Ectodermal cell (in vitro differentiated cells): ENCODE measurements around the gene RSRC1.

ENCODE experiments used
- H3K27ac ChIP-seq: 2 replicates; pipeline ENCODE4 v1.7.0; 2013; ENCODE audit warnings: mild to moderate bottlenecking, low read depth, low read length; ENCODE audit not compliant: insufficient read depth, poor library complexity, severe bottlenecking
- H3K27me3 ChIP-seq: 2 replicates; pipeline ENCODE4 v1.7.0; 2013; ENCODE audit warnings: mild to moderate bottlenecking, low read length; ENCODE audit not compliant: insufficient read depth, control insufficient read depth, poor library complexity, severe bottlenecking
- H3K36me3 ChIP-seq: one replicate; pipeline ENCODE4 v1.7.0; 2013; ENCODE audit warnings: low read length; ENCODE audit not compliant: control insufficient read depth, insufficient read depth
- H3K4me1 ChIP-seq: one replicate; pipeline ENCODE4 v1.7.0; 2013; ENCODE audit warnings: low read length; ENCODE audit not compliant: control insufficient read depth, insufficient read depth
- H3K4me3 ChIP-seq: 2 replicates; pipeline ENCODE4 v1.7.0; 2013; ENCODE audit warnings: low read depth, low read length, control low read depth; ENCODE audit not compliant: insufficient read depth
- H3K9me3 ChIP-seq: 2 replicates; pipeline ENCODE4 v1.7.0; 2013; ENCODE audit warnings: mild to moderate bottlenecking, low read length, moderate library complexity; ENCODE audit not compliant: control insufficient read depth
- WGBS, 2 experiments: methylation state at CpG; one replicate each; pipeline ENCODE4 v1.1.7; 2013; ENCODE audit warnings: missing lambda C conversion rate in 2 of 2; 5-methylcytosine and 5-hydroxymethylcytosine counted together

The RSRC1 gene

DNA sequence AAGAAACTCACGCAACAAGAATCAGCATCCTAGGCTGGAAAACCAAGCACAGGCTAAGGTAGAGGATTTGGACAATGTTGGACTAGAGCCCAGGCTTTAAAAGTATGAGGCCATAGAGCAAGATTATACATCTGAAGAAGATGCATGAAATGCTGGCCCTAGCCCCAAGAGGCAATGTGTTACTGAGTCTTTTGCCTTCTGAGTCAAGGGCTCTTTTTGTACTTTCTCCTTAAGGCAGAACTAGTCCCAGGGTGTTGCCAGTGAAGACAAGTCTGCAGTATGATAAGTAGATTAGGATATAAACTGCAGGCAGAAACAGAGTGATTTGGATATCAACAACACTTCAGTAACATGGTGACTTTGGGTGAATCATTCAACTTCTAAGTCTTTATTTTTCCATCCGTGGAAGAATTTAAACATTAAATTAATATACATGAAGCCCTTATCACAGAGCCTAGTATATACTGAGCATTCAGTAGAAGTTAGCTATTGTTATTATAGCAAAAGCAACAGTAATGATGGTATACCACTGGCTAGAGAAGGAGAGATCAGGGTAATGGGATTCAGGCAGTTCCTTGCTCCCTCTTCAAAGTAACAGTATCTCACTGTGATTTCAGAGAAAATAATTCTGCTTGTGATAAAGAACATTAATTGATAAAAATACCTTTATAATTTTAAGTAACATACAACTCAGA, 361.2 kb downstream of the RSRC1 start:
- Histone ChIP-seq H3K4me3 (no peak overlapping the region), H3K27ac (no peak overlapping the region)

DNA sequence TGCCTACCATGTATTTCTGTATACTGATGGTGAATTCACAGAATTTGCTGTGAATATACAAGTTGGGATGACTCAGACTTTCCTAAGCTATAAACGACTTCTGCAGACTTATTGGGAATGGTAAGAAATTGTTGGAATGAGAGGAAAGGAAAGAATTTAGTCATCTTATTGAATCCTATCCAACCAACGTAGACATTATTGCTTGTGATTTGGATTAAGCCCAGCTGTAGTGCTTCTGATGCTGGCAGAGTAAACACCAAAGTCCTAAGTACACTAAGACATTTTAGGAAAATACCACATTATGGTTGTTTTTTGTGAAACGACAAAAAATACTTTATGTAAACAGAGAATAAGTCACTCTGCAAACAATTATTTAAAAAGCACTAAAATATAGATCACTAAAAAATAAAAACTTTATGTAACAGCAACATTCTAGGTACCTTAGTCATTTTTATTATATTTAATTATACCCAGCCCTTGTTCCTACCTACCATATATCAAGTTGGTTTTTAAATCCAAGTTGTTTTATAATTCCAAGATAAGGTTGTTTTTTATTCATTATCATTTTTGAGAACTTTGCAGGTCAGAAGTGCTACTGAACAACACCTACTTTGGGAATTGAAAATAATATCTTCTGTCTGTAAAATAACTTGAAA, 361.9 kb downstream of the RSRC1 start:
- Histone ChIP-seq H3K27me3 (no peaks in the 10 kb centered on the region), H3K27ac (no peak overlapping the region), H3K4me3 (no peak overlapping the region), H3K9me3 (no peaks in the 10 kb centered on the region), H3K4me1 (no peaks in the 10 kb centered on the region), H3K36me3 (no peaks in the 10 kb centered on the region)
- 89 to 91% methylated on average over 1 to 2 of the region's 3 CpGs for WGBS, 2 experiments

More for the DNA sequence above, 361.2 kb downstream of the RSRC1 start:
- H3K36me3 ChIP-seq = no peaks in the 10 kb centered on the region
- H3K4me1 ChIP-seq = no peaks in the 10 kb centered on the region
- WGBS, 2 experiments = 100% methylated on average over 1 to 2 of the region's 2 CpGs
- no peaks in the 10 kb centered on the region for H3K9me3 ChIP-seq
- H3K27me3 ChIP-seq = no peaks in the 10 kb centered on the region

GRCh38 chr3:158479051-158479450, 369.2 kb downstream of the RSRC1 start:
- Histone ChIP-seq H3K27me3 (no peaks in the 10 kb centered on the region), H3K27ac (no peak overlapping the region), H3K9me3 (no peaks in the 10 kb centered on the region), H3K36me3 (no peaks in the 10 kb centered on the region), H3K4me3 (no peak overlapping the region), H3K4me1 (no peaks in the 10 kb centered on the region)
- 100% methylated on average over 2 of the region's 2 CpGs; no CpG with 5 or more reads in 1 of the 2 experiments for WGBS, 2 experiments

GRCh38 chr3:158483701-158484235, 373.9 kb downstream of the RSRC1 start:
- no peaks in the 10 kb centered on the region for H3K9me3 ChIP-seq
- no peaks in the 10 kb centered on the region for H3K4me1 ChIP-seq
- no peaks in the 10 kb centered on the region for H3K27me3 ChIP-seq
- no peaks in the 10 kb centered on the region for H3K36me3 ChIP-seq
- H3K4me3 ChIP-seq = no peak overlapping the region
- WGBS, 2 experiments = 93% methylated on average over 7 of the region's 7 CpGs
- H3K27ac ChIP-seq = peak overlapping the region; percentile 44

DNA sequence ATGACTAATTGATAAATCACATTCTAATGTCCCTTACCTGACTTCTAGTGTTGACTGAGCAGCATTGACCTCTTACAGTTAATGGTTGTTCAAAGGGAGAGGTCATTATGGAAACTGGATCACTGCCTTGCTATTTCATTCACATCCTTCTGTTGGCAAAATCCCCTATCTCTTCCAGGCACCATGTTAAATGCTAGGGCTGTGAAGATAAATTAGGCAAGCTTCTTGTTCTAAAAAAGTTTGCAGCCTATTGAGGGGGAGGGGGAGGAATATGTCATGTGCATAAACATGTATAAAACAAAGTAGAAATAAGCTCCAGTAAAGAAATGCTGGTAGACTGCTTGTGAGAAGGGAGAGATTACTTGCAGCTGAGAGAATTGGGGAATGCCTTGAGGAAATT, 376.3 kb downstream of the RSRC1 start:
- Histone ChIP-seq H3K36me3 (no peaks in the 10 kb centered on the region), H3K27me3 (no peaks in the 10 kb centered on the region), H3K9me3 (no peaks in the 10 kb centered on the region), H3K4me3 (no peak overlapping the region), H3K4me1 (no peaks in the 10 kb centered on the region), H3K27ac (no peak overlapping the region)

DNA sequence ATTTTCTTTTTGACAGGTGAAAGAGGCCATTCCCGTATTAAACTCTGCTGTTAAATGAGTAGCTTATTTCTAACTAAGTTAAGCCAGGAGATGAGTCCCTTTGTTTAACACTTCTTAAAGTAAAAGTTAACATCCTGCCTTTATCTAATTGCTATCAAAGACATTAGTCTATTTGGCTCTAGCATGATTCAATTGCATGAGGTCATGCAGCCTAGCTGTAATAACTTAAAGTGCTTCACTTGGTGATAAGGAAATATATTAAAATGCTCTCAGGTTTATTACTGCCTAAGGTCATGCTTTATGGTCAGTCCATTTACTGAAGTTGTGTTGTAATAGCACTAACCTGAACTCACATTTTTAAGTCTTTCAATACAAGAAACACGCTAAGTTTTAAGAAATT, 378.8 kb downstream of the RSRC1 start:
- no peak overlapping the region for H3K27ac ChIP-seq
- no peaks in the 10 kb centered on the region for H3K9me3 ChIP-seq
- peaks cover 6% of the 10 kb centered on the region for H3K4me1 ChIP-seq
- no peaks in the 10 kb centered on the region for H3K36me3 ChIP-seq
- H3K4me3 ChIP-seq = no peak overlapping the region
- 0% methylated on average over 1 of the region's 2 CpGs; no CpG with 5 or more reads in 1 of the 2 experiments for WGBS, 2 experiments
- no peaks in the 10 kb centered on the region for H3K27me3 ChIP-seq

DNA sequence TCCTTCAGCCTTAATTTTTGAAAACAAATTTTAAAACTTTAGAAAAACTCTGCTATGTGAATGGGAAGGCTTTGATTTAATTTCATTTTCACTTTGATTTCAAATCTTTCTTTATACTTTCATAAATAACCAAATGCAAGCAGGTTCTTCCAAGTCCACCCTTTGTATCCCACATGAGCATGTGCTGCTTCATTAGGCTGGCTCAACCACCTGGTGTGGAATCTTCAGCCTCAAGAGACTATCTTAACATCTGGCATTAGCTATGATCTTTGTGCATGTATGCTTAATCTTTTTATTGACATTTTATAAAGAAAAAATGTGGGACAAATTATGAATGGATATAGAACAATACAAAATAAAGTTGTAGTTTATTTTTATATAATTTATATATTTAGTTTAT, 379.3 kb downstream of the RSRC1 start:
- no peaks in the 10 kb centered on the region for H3K36me3 ChIP-seq
- H3K27ac ChIP-seq = no peak overlapping the region
- peaks cover 6% of the 10 kb centered on the region for H3K4me1 ChIP-seq
- H3K4me3 ChIP-seq = no peak overlapping the region
- no peaks in the 10 kb centered on the region for H3K27me3 ChIP-seq
- no peaks in the 10 kb centered on the region for H3K9me3 ChIP-seq

GRCh38 chr3:158491968-158492367, 382.1 kb downstream of the RSRC1 start:
- H3K4me3 ChIP-seq = no peak overlapping the region
- H3K27ac ChIP-seq = no peak overlapping the region
- H3K36me3 ChIP-seq = no peaks in the 10 kb centered on the region
- no peaks in the 10 kb centered on the region for H3K9me3 ChIP-seq
- no peaks in the 10 kb centered on the region for H3K27me3 ChIP-seq
- WGBS, 2 experiments = 88 to 94% methylated on average over 2 of the region's 2 CpGs
- H3K4me1 ChIP-seq = peaks cover 6% of the 10 kb centered on the region

DNA sequence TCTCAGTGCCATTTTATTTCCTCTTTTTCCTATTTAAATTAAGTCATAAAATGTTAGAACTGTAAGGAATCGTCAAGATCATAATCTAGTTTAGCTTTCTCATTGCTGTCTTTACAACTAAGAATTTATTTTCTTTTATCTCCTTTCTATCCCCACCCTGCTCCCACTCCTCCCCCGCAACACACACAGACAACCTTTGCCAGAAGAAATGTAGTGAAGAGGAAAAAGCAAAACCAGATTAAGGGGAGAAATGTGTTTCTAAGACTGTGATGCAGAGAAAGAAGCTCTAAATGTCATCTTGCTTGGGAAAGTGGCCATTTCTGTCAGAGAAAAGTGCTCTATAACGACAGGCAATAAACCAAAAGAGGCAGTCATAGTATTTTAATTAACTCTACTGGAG, 382.8 kb downstream of the RSRC1 start:
- Histone ChIP-seq H3K27ac (no peak overlapping the region), H3K4me3 (no peak overlapping the region)

DNA sequence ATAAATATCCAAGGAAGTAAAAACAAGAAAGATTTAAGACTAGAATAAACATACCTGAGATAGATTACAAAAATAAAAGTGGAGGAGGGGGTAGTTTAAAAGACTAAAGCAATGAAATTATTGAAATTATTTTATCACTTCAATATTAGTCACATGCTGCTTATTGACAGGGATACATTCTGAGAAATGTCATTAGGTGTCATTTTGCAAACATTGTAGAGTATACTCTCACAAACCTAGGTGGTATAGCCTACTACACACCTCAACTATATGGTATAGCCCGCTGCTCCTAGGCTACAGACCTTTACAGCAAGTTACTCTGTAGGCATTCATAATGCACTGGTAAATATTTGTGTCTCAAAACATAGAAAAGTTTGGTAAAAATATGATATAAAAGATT, 384.0 kb downstream of the RSRC1 start:
- Histone ChIP-seq H3K27ac (no peak overlapping the region), H3K36me3 (no peaks in the 10 kb centered on the region), H3K4me1 (peaks cover 6% of the 10 kb centered on the region), H3K9me3 (no peaks in the 10 kb centered on the region), H3K4me3 (no peak overlapping the region), H3K27me3 (no peaks in the 10 kb centered on the region)
- WGBS, 2 experiments = 83 to 100% methylated on average over 1 of the region's 1 CpG

More for the DNA sequence above, 382.8 kb downstream of the RSRC1 start:
- H3K27me3 ChIP-seq = no peaks in the 10 kb centered on the region
- H3K4me1 ChIP-seq = peaks cover 6% of the 10 kb centered on the region
- 75 to 88% methylated on average over 1 to 2 of the region's 3 CpGs for WGBS, 2 experiments
- no peaks in the 10 kb centered on the region for H3K9me3 ChIP-seq
- no peaks in the 10 kb centered on the region for H3K36me3 ChIP-seq
